Suprapubic skin (tissue), 4 donors: Measurements from ENCODE around the gene SEC14L3.

Source experiments
- EP300 ChIP-seq: sonication (generic); formaldehyde crosslinking; IDR thresholded peaks from one replicate; pipeline ENCODE4 v1.6.1; 2017; ENCODE audit warnings: antibody characterized with exemption
- POLR2A ChIP-seq, 2 donors: fragments of 450-650 bp; IDR thresholded peaks; one replicate each; pipeline ENCODE4 v1.6.1; 2017; ENCODE audit warnings: antibody characterized with exemption in 2 of 2, mild to moderate bottlenecking in 2 of 2, moderate library complexity in 2 of 2
- POLR2AphosphoS5 ChIP-seq, 3 donors: sonication (generic); formaldehyde crosslinking; IDR thresholded peaks; one replicate each; pipeline ENCODE4 v1.6.1; 2017; ENCODE audit warnings: antibody characterized with exemption in 3 of 3
- TF ChIP-seq, protein P1 (sequence below), 2 donors: fragments of 200-600 bp in 1 of 2; fragments of 450-650 bp in 1 of 2; sonication (generic) in 1 of 2; IDR thresholded peaks; one replicate each; pipeline ENCODE4 v1.5.1; 2016 to 2019; ENCODE audit warnings: antibody characterized with exemption in 2 of 2, mild to moderate bottlenecking in 1 of 2, moderate library complexity in 1 of 2

DNA sequence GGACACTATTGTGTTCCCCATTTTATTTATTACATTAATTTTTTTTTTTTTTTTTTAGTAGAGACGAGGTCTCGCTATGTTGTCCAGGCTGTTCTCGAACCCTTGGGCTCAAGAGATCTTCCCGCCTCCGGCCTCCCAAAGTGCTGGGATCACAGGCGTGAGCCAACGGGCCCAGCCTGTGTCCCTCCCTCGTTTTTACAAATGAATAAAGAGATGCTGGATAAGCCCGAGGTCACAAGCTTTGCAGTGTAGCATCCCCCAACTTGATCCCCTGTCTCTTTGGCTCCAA lies 46.5 kb downstream of the SEC14L3 start:
- TF ChIP-seq, protein P1, sequence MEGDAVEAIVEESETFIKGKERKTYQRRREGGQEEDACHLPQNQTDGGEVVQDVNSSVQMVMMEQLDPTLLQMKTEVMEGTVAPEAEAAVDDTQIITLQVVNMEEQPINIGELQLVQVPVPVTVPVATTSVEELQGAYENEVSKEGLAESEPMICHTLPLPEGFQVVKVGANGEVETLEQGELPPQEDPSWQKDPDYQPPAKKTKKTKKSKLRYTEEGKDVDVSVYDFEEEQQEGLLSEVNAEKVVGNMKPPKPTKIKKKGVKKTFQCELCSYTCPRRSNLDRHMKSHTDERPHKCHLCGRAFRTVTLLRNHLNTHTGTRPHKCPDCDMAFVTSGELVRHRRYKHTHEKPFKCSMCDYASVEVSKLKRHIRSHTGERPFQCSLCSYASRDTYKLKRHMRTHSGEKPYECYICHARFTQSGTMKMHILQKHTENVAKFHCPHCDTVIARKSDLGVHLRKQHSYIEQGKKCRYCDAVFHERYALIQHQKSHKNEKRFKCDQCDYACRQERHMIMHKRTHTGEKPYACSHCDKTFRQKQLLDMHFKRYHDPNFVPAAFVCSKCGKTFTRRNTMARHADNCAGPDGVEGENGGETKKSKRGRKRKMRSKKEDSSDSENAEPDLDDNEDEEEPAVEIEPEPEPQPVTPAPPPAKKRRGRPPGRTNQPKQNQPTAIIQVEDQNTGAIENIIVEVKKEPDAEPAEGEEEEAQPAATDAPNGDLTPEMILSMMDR (IDR thresholded peaks at IDR 0.05): no peak
- TF ChIP-seq POLR2A (IDR thresholded peaks at IDR 0.05) (no peak), EP300 (no peak), POLR2AphosphoS5 (IDR thresholded peaks at IDR 0.05) (no peak)
